BE2C (cell line): ENCODE measurements around the gene TLR4.
A peak's percentile ranks its signal among the peaks of the same experiment; 100 is the strongest.

Experiments
- DNase-seq: peaks from one replicate; pipeline ENCODE4 v3.0.0-alpha.2; 2020
- H3K27me3 ChIP-seq: fragments of 250-450 bp; sonication (Bioruptor Pico); 2 replicates; pipeline ENCODE4 v1.5.1; 2020; ENCODE audit warnings: mild to moderate bottlenecking
- H3K36me3 ChIP-seq: fragments of 250-450 bp; sonication (Bioruptor Pico); 2 replicates; pipeline ENCODE4 v1.5.1; 2020; ENCODE audit warnings: mild to moderate bottlenecking
- H3K4me1 ChIP-seq: fragments of 250-450 bp; sonication (Bioruptor Pico); 2 replicates; pipeline ENCODE4 v1.5.1; 2020
- H3K4me3 ChIP-seq: 2 replicates; pipeline ENCODE4 v1.5.1; 2011; ENCODE audit warnings: low read depth, low read length
- H3K9me3 ChIP-seq: fragments of 250-450 bp; sonication (Bioruptor Pico); 2 replicates; pipeline ENCODE4 v1.5.1; 2020
- CTCF ChIP-seq: IDR thresholded peaks from 2 replicates; pipeline ENCODE4 v1.5.1; 2012; ENCODE audit warnings: mild to moderate bottlenecking, low read depth, low read length

Gene TLR4

DNA sequence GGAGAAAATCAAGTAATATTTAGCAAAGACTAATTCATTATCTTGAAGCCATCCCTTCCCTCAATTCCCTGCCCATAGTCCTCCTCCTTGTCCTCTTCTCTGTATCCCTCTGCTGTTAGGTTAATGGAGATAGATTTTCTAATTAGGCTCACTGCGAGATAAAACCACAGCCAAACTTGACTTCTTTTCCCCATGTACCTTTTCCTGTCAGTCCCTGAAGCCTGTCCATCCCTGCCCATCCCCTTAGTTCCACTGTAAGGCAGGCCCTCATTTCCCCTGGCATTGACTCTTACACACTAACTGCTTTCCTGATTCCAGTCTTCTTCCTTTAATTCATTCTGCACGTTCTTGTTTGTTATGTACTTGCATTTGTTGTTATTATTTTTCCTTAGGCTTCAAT lies 1.2 kb downstream of the TLR4 start:
- DNase-seq, result no peak
- no peaks in the 10 kb centered on the region; the same call in 1 of the 2 replicates for H3K27me3 ChIP-seq
- no peaks in the 10 kb centered on the region for H3K4me1 ChIP-seq
- TF ChIP-seq CTCF, result no peak
- no peaks in the 10 kb centered on the region for H3K36me3 ChIP-seq
- H3K4me3 ChIP-seq, result no peak overlapping the region
- no peaks in the 10 kb centered on the region; the same call in 1 of the 2 replicates for H3K9me3 ChIP-seq

DNA sequence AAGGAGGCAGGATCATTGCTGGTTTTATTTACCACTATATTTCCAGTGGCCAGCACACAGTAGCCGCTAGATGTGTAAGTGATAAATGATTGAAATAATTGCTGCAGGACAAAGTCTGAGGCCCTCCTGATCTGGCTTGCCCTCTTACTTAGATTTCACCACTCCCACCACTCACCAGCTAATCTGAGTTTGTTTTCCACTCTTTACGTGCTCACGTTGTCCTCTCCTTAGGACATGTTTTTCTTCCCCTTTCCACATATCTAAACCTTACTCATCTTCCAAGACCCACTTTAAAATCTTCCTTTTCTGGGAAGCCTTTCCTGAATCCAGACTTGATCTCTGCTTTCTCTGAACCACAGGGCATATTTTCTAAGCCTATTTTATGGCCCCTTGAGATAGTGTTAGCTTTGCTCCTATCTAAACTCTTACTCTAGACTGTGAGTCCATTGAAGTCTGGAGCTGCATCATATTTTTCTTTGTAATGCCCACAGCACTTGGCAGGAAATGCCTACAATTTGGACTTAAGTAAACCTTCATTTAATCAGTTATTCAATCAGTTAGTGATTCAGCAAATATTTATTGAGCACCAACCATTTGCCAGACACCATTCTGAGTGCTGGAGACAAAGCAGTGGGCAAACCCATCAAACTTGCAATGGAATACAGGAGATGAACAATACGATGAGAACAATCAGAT lies 2.4 kb downstream of the TLR4 start:
- Histone ChIP-seq H3K36me3 (no peaks in the 10 kb centered on the region), H3K4me3 (no peak overlapping the region), H3K27me3 (no peaks in the 10 kb centered on the region; the same call in 1 of the 2 replicates), H3K9me3 (no peaks in the 10 kb centered on the region; the same call in 1 of the 2 replicates), H3K4me1 (no peaks in the 10 kb centered on the region)
- no peak for DNase-seq
- no peak for TF ChIP-seq CTCF

DNA sequence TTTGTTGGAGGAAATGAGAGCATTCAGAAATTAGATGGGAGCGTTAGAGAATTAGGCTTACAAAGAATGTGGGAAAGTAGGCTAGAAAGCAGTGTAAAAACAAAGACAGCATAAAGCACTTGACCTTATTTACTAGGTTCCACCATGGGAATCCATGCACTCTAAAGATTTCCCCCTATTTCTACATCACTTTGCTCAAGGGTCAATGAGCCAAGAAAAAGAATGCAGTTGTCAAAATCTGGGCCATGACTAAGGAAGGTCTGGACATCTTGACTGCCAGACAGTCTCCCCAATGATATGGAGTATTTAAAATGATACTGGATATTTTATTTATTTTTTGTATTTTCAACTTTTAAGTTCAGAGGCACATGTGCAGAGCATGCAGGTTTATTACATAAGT lies 3.4 kb downstream of the TLR4 start:
- H3K4me1 ChIP-seq, result no peaks in the 10 kb centered on the region
- H3K36me3 ChIP-seq, result no peaks in the 10 kb centered on the region
- DNase-seq, result no peak
- no peak for TF ChIP-seq CTCF
- H3K27me3 ChIP-seq, result no peaks in the 10 kb centered on the region; the same call in 1 of the 2 replicates
- no peaks in the 10 kb centered on the region; the same call in 1 of the 2 replicates for H3K9me3 ChIP-seq
- H3K4me3 ChIP-seq, result no peak overlapping the region

DNA sequence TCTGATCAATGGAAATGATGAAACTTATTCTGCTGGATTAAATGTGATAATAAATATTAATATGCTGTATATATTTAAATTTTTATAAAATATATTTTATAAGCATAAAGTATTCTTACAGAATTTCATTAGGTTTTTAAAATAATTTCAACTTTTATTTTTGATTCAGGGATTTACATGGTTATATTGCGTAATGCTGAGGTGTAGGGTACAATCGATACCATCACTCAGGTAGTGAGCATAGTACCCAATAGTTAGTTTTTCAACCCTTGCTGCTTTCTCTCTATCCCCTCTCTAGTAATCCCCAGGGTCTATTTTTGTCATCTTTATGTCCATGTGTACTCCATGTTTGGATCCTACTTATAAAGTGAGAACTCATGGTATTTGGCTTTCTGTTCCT lies 5.7 kb downstream of the TLR4 start:
- H3K9me3 ChIP-seq, result no peaks in the 10 kb centered on the region
- no peaks in the 10 kb centered on the region for H3K36me3 ChIP-seq
- H3K4me1 ChIP-seq, result no peaks in the 10 kb centered on the region
- DNase-seq, result no peak
- TF ChIP-seq CTCF, result no peak
- H3K4me3 ChIP-seq, result no peak overlapping the region
- no peaks in the 10 kb centered on the region; the same call in 1 of the 2 replicates for H3K27me3 ChIP-seq

- peak; percentile 30; the same call in 1 of the 2 replicates for TF ChIP-seq CTCF
- peak; percentile 18 for DNase-seq
Observed at GRCh38 chr9:117714282-117714681, 10.1 kb downstream of the TLR4 start.

DNA sequence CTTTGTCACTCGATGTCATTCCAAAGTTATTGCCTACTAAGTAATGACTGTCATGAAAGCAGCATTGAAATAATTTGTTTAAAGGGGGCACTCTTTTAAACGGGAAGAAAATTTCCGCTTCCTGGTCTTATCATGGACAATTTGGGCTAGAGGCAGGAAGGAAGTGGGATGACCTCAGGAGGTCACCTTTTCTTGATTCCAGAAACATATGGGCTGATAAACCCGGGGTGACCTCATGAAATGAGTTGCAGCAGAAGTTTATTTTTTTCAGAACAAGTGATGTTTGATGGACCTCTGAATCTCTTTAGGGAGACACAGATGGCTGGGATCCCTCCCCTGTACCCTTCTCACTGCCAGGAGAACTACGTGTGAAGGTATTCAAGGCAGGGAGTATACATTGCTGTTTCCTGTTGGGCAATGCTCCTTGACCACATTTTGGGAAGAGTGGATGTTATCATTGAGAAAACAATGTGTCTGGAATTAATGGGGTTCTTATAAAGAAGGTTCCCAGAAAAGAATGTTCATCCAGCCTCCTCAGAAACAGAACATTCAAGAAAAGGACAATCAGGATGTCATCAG lies 11.3 kb downstream of the TLR4 start:
- Histone ChIP-seq H3K36me3 (no peaks in the 10 kb centered on the region), H3K27me3 (no peaks in the 10 kb centered on the region), H3K9me3 (no peaks in the 10 kb centered on the region), H3K4me3 (no peak overlapping the region), H3K4me1 (peaks cover 15% of the 10 kb centered on the region)
- TF ChIP-seq CTCF, result no peak
- DNase-seq, result no peak

More at GRCh38 chr9:117714282-117714681, 10.1 kb downstream of the TLR4 start:
- no peaks in the 10 kb centered on the region for H3K36me3 ChIP-seq
- no peaks in the 10 kb centered on the region for H3K27me3 ChIP-seq
- peaks cover 7% of the 10 kb centered on the region for H3K4me1 ChIP-seq
- H3K9me3 ChIP-seq, result no peaks in the 10 kb centered on the region
- H3K4me3 ChIP-seq, result no peak overlapping the region
